ENCODE data around the gene MGAT5B.

- TF ChIP-seq CTCF (IDR thresholded peaks at IDR 0.05) = no peak
- TF ChIP-seq POLR2A (IDR thresholded peaks at IDR 0.05) = no peak
Observed at GRCh38 chr17:76906463-76906862, 38.3 kb downstream of the MGAT5B start.
